ENCODE results near the gene C10orf90. TPM values are rescaled to one million over a fixed set of nuclear protein-coding genes. Genes with fewer than 3 reads are reported as not detected.

C10orf90 gene
- total RNA-seq, 1 experiment from 2014 or later = 0.18 TPM

- Histone ChIP-seq H3K9ac (ENCODE audit: low read length) (no peak overlapping the region), H3K9me2 (replicated peaks; ENCODE audit: low read length) (no peaks in the 10 kb centered on the region), H3K27ac (ENCODE audit: low read length) (no peak overlapping the region), H3K36me3 (ENCODE audit: low read depth, low read length) (no peaks in the 10 kb centered on the region), H3K4me1 (ENCODE audit: insufficient read depth, low read length) (peaks cover 13% of the 10 kb centered on the region), H4K20me1 (ENCODE audit: low read length) (no peaks in the 10 kb centered on the region), H3K27me3 (ENCODE audit: low read length) (no peaks in the 10 kb centered on the region), H3K79me2 (ENCODE audit: low read length) (no peaks in the 10 kb centered on the region), H3K9me3 (ENCODE audit: low read length) (no peaks in the 10 kb centered on the region), H3F3A (ENCODE audit: low read length, unreplicated experiment) (no peaks in the 10 kb centered on the region), H2AFZ (ENCODE audit: low read length) (no peak overlapping the region), H3K4me3 (ENCODE audit: low read length) (no peak overlapping the region), H3K4me2 (ENCODE audit: low read length) (no peak overlapping the region)
- no TSS peak for BruUV-seq (replicated peaks)
- POLR2A ChIA-PET (ENCODE audit: unreplicated experiment) = no interaction called here
- no peak for ATAC-seq
- CTCF ChIA-PET = no interaction called here
- intact Hi-C loops (cut with micrococcal nuclease) = no loop called here
- TF ChIP-seq EZH2phosphoT487 (IDR thresholded peaks at IDR 0.05; ENCODE audit: borderline replicate concordance, low read length) (no peak), CTCF (conservative IDR thresholded peaks at IDR 0.05; ENCODE audit: low read depth, low read length) (no peak), EZH2 (IDR thresholded peaks at IDR 0.05; ENCODE audit: low read length, unreplicated experiment) (no peak)
- peak; percentile 35 for DNase-seq
Observed at GRCh38 chr10:126640401-126640800, 30.1 kb downstream of the C10orf90 start.

GRCh38 chr10:126639084-126639483, 31.4 kb downstream of the C10orf90 start:
- intact Hi-C loops (cut with micrococcal nuclease) = no loop called here
- no TSS peak for BruUV-seq (replicated peaks)
- TF ChIP-seq EZH2phosphoT487 (IDR thresholded peaks at IDR 0.05; ENCODE audit: borderline replicate concordance, low read length) = no peak
- TF ChIP-seq CTCF (conservative IDR thresholded peaks at IDR 0.05; ENCODE audit: low read depth, low read length) = no peak
- no peak for TF ChIP-seq EZH2 (IDR thresholded peaks at IDR 0.05; ENCODE audit: low read length, unreplicated experiment)
- H3K27me3 ChIP-seq (ENCODE audit: low read length) = no peaks in the 10 kb centered on the region
- no peaks in the 10 kb centered on the region for H3K79me2 ChIP-seq (ENCODE audit: low read length)
- ChIA-PET CTCF (no interaction called here), POLR2A (ENCODE audit: unreplicated experiment) (no interaction called here)
- no peak overlapping the region for H3K4me3 ChIP-seq (ENCODE audit: low read length)
- no peak for ATAC-seq
- H3K9ac ChIP-seq (ENCODE audit: low read length) = no peak overlapping the region
- H3K36me3 ChIP-seq (ENCODE audit: low read depth, low read length) = no peaks in the 10 kb centered on the region
- H3K4me2 ChIP-seq (ENCODE audit: low read length) = no peak overlapping the region
- H3K4me1 ChIP-seq (ENCODE audit: insufficient read depth, low read length) = peaks cover 24% of the 10 kb centered on the region
- H3K9me2 ChIP-seq (replicated peaks; ENCODE audit: low read length) = no peaks in the 10 kb centered on the region
- H2AFZ ChIP-seq (ENCODE audit: low read length) = no peak overlapping the region
- DNase-seq = no peak
- H3K27ac ChIP-seq (ENCODE audit: low read length) = no peak overlapping the region
- H4K20me1 ChIP-seq (ENCODE audit: low read length) = no peaks in the 10 kb centered on the region
- H3F3A ChIP-seq (ENCODE audit: low read length, unreplicated experiment) = no peaks in the 10 kb centered on the region
- no peaks in the 10 kb centered on the region for H3K9me3 ChIP-seq (ENCODE audit: low read length)

GRCh38 chr10:126638542-126638941, 32.0 kb downstream of the C10orf90 start:
- Histone ChIP-seq H3K4me1 (ENCODE audit: insufficient read depth, low read length) (peaks cover 29% of the 10 kb centered on the region), H3K4me3 (ENCODE audit: low read length) (no peak overlapping the region), H3K27me3 (ENCODE audit: low read length) (no peaks in the 10 kb centered on the region), H3K27ac (ENCODE audit: low read length) (no peak overlapping the region), H2AFZ (ENCODE audit: low read length) (no peak overlapping the region), H4K20me1 (ENCODE audit: low read length) (no peaks in the 10 kb centered on the region), H3K79me2 (ENCODE audit: low read length) (no peaks in the 10 kb centered on the region), H3K9me2 (replicated peaks; ENCODE audit: low read length) (no peaks in the 10 kb centered on the region), H3K4me2 (ENCODE audit: low read length) (no peak overlapping the region), H3F3A (ENCODE audit: low read length, unreplicated experiment) (no peaks in the 10 kb centered on the region), H3K9ac (ENCODE audit: low read length) (no peak overlapping the region), H3K36me3 (ENCODE audit: low read depth, low read length) (no peaks in the 10 kb centered on the region), H3K9me3 (ENCODE audit: low read length) (no peaks in the 10 kb centered on the region)
- intact Hi-C loops (cut with micrococcal nuclease) = no loop called here
- no peak for TF ChIP-seq EZH2 (IDR thresholded peaks at IDR 0.05; ENCODE audit: low read length, unreplicated experiment)
- TF ChIP-seq EZH2phosphoT487 (IDR thresholded peaks at IDR 0.05; ENCODE audit: borderline replicate concordance, low read length) = no peak
- no peak for TF ChIP-seq CTCF (conservative IDR thresholded peaks at IDR 0.05; ENCODE audit: low read depth, low read length)
- ChIA-PET CTCF (no interaction called here), POLR2A (ENCODE audit: unreplicated experiment) (no interaction called here)
- ATAC-seq (no peak), DNase-seq (no peak)
- BruUV-seq (replicated peaks) = no TSS peak
